ENCODE results near the gene GNAL. TPM values are rescaled to one million over a fixed set of nuclear protein-coding genes. Genes with fewer than 3 reads are reported as not detected.

Gene GNAL
- total RNA-seq, 4 donors from 2014 or later, result 7.5 to 20.7 (median 11.8) TPM

DNA sequence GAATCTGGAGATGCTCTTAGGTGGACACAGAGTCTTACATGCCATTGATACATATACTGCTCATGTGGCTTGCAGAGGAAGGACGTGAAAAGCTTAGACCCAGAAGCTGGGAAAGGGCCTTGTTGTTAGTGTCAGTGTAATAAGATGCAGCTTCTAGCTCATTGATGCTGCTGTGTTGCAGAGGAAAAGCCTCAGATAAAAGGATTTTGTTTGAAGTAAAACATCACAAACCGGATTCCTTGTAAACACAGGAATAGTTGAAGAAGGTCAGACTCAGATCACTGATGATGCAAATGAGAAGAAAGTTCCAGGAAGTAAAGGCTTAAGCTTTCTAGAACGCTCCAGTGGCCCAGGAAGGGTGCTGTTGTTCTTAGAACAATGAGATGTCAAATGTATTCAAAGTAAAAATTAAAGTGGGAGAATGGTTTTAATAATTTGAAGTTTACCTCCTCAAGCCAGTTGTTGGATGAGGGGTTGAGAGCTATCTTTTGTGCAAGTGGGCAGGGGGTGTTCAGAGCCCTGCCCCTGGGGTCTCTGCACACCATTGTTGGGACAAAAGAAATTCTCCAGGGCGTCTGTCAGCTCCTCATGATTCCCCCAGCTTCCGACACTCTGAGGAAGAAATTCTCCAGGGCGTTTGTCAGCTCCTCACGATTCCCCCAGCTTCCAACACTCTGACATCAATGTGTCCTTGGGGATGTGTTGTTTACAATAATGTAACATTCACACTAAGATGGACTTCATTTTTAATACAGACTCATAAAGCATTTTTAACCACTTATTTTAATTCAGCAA, 100.8 kb downstream of the GNAL start:
- TF ChIP-seq, protein P1, sequence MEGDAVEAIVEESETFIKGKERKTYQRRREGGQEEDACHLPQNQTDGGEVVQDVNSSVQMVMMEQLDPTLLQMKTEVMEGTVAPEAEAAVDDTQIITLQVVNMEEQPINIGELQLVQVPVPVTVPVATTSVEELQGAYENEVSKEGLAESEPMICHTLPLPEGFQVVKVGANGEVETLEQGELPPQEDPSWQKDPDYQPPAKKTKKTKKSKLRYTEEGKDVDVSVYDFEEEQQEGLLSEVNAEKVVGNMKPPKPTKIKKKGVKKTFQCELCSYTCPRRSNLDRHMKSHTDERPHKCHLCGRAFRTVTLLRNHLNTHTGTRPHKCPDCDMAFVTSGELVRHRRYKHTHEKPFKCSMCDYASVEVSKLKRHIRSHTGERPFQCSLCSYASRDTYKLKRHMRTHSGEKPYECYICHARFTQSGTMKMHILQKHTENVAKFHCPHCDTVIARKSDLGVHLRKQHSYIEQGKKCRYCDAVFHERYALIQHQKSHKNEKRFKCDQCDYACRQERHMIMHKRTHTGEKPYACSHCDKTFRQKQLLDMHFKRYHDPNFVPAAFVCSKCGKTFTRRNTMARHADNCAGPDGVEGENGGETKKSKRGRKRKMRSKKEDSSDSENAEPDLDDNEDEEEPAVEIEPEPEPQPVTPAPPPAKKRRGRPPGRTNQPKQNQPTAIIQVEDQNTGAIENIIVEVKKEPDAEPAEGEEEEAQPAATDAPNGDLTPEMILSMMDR (IDR thresholded peaks at IDR 0.05; ENCODE audit: low read depth), result no peak

DNA sequence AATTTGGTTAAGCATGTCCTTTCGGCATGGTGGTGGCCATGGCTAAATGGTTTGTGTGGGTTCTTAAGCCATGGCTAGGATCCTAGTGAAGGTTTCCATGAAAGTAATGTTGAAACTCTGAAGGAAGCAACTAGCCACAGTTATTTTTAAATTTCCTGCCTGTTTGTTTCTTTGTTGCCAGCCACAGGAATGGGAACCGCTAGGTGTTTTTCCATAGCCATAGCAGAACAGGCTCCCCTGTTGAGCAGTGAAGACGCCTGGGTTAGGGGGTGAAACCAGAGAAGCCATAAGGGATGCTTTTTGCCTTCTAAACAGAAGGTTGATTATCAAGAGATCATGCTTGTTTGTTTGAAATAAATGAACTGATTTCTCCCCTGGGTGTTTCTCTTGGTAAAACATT, 102.1 kb downstream of the GNAL start:
- TF ChIP-seq, protein P1 (IDR thresholded peaks at IDR 0.05; ENCODE audit: low read depth), result no peak

DNA sequence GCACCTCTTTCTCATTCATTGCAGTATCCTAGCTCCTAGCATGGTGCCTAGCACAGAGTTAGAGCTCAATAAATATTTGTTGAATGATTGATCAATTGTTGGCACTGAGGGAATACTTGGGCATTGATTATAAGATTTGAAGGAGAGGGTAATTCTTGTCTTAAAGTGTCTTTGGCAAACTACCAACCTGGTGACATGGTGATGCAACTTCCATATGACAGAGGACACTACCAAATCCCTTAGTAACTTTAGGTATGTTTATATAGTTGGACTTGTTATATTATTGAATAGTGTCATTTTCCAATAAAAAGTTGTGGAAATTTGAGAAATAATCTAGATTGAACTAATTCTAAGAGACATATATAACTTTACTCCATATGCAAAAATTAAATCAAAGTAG, 103.6 kb downstream of the GNAL start:
- TF ChIP-seq, protein P1 (IDR thresholded peaks at IDR 0.05; ENCODE audit: low read depth), result no peak

DNA sequence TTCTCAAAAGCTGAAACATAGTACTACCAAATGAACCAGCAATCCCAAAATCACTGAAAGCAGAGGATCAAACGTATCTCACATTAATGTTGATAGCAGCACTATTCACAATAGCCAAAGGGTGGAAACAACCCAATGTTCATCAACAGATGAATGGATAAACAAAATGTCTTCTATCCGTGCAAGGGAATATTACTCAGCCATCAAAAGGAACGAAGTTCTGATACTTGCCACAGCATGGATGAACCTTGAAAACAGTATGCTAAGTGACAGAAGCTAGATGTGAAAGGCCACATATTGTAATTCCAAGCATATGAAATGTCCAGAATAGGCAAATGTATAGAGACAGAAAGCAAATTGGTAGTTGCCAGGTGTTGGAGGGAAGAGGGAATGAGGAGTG, 105.1 kb downstream of the GNAL start:
- TF ChIP-seq, protein P1 (IDR thresholded peaks at IDR 0.05; ENCODE audit: low read depth), result no peak

DNA sequence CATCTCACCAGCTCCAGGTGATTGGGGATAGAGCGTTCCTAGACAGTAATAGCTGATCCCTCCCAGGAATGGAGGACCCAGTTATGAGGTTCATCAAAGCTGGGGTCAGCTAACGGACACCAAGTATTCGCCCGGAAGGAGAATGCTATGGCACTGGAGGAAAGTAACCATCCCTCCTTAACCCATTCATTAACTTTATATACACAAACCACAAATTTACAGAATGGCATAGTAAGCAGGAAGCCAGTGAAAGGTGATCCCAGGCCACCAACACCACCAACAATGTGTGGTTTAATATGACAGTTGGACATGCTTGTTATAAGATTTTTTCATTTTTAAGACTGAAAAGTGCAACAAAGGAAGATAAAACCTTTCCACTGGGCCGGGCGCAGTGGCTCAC, 106.9 kb downstream of the GNAL start:
- TF ChIP-seq, protein P1 (IDR thresholded peaks at IDR 0.05; ENCODE audit: low read depth), result no peak

DNA sequence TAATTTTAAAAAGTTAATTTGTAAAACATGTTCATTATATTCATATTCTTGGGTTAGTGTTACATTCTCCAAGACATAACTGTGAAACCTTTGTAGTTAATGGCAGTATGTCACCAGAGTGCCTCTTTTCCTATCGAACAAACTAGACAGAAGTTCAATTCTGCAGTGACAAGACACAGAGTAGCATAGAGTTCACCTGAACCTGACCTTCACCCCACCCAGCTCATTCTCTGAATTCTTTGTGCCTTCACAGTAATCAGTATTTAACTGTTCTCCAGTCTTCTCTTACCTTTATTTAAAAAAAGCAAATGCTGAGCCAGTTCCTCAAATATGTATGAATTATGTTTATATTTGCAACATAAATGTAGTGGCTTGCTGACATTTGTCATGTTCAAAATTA, 109.2 kb downstream of the GNAL start:
- TF ChIP-seq, protein P1 (IDR thresholded peaks at IDR 0.05; ENCODE audit: low read depth), result no peak

DNA sequence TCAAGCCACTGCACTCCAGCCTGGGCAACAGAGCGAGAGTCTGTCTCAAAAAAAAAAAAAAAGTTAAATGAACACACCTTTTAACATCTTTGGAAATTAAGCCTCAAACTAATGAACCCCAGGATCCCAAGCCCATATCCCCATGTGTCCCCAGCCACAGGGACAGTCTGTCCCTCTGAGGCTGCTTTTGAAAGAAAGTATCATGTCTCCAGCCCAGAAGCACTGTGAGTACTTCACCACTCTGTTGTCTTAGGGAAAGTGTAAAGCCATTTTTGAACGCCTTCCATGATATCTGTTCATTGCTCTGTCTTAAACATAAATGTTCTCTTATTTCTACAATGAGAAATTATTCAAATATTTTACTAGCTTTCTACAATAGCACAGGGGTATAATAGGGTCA, 110.0 kb downstream of the GNAL start:
- TF ChIP-seq, protein P1 (IDR thresholded peaks at IDR 0.05; ENCODE audit: low read depth), result no peak
